Activated CD4-positive, alpha-beta T cell treated with anti-CD3 and anti-CD28 coated beads, Interleukin-2, amount 50 U/mL, for 1 hour (primary cell): ENCODE results near the gene XKR8.
A peak's percentile ranks its signal among the peaks of the same experiment; 100 is the strongest.

ENCODE experiments used
- DNase-seq: peaks from one replicate; pipeline ENCODE4 v3.0.0-alpha.2; 2020

XKR8 gene

GRCh38 chr1:27959792-27960603 is at the start of gene XKR8:
XKR8 (plus strand) TSS chr1:27959973; CDS start chr1:27960070, 97 bp downstream.
- DNase-seq: peak; percentile 79

GRCh38 chr1:27912429-27912828 is 47.3 kb upstream of the XKR8 start:
- no peak for DNase-seq

- no peak for DNase-seq
Measured at GRCh38 chr1:27915082-27915575, 44.6 kb upstream of the XKR8 start.

- no peak for DNase-seq
Measured at GRCh38 chr1:27922272-27922671, 37.5 kb upstream of the XKR8 start.

- DNase-seq: no peak
Measured at GRCh38 chr1:27928216-27928954, 31.4 kb upstream of the XKR8 start.

GRCh38 chr1:27931184-27931583 is 28.6 kb upstream of the XKR8 start:
- DNase-seq: no peak

- DNase-seq: no peak
Measured at GRCh38 chr1:27931759-27932158, 28.0 kb upstream of the XKR8 start.

GRCh38 chr1:27934818-27935549 is 24.8 kb upstream of the XKR8 start, which contains the start of gene SMPDL3B:
SMPDL3B (plus strand) TSS chr1:27935000; CDS start chr1:27935184, 184 bp downstream.
- no peak for DNase-seq

- DNase-seq: no peak
Measured at GRCh38 chr1:27935721-27936120, 24.1 kb upstream of the XKR8 start.

GRCh38 chr1:27936370-27936769 is 23.4 kb upstream of the XKR8 start:
- DNase-seq: no peak

GRCh38 chr1:27937524-27937836 is 22.3 kb upstream of the XKR8 start:
- no peak for DNase-seq

GRCh38 chr1:27938488-27938887 is 21.3 kb upstream of the XKR8 start:
- DNase-seq: no peak

- peak; percentile 76 for DNase-seq
Measured at GRCh38 chr1:27940297-27940696, 19.5 kb upstream of the XKR8 start.

GRCh38 chr1:27940870-27941560 is 18.8 kb upstream of the XKR8 start:
- no peak for DNase-seq

GRCh38 chr1:27941671-27942540 is 17.9 kb upstream of the XKR8 start:
- DNase-seq: no peak

GRCh38 chr1:27945020-27945419 is 14.8 kb upstream of the XKR8 start:
- DNase-seq: no peak

GRCh38 chr1:27949027-27949426 is 10.7 kb upstream of the XKR8 start:
- DNase-seq: no peak

- DNase-seq: no peak
Measured at GRCh38 chr1:27951396-27951795, 8.4 kb upstream of the XKR8 start.

GRCh38 chr1:27952147-27952546 is 7.6 kb upstream of the XKR8 start:
- DNase-seq: no peak

GRCh38 chr1:27954186-27954585 is 5.6 kb upstream of the XKR8 start:
- no peak for DNase-seq

GRCh38 chr1:27955076-27955475 is 4.7 kb upstream of the XKR8 start:
- DNase-seq: no peak

- DNase-seq: no peak
Measured at GRCh38 chr1:27956761-27957160, 3.0 kb upstream of the XKR8 start.
